NT2/D1 (cell line): ENCODE measurements around the gene BABAM2.

Experiments
- SUZ12 ChIP-seq: IDR thresholded peaks from 2 replicates; pipeline ENCODE4 v1.6.1; 2011; ENCODE audit not compliant: insufficient read length, insufficient read depth; ENCODE audit errors: extremely low read depth
- YY1 ChIP-seq: IDR thresholded peaks from 2 replicates; pipeline ENCODE4 v1.6.1; 2011; ENCODE audit not compliant: insufficient read length, insufficient read depth
- ZNF274 ChIP-seq: IDR thresholded peaks from 2 replicates; pipeline ENCODE4 v1.6.1; 2011; ENCODE audit warnings: mild to moderate bottlenecking, low read depth, low read length

DNA sequence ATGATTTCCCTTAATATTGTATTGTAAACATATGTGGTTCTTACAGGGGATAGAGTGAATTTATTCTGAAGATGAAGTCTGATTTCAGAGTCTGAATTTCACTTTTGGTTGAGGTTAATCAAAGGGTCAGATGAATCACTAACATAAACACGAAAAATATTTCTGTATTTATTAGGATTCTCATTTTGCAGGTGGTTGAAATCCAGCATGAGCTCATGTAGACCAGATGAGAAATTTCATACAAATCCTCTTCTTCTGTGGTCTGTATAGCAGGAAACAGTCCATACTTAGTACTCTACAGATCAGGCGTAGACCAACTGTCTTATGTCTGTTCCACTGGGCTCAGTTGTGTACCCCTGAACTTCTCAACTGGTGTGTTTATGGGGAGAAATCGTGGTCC is 157.8 kb downstream of the BABAM2 start:
- TF ChIP-seq YY1, result no peak
- no peak for TF ChIP-seq ZNF274
- no peak for TF ChIP-seq SUZ12
